ENCODE measurements around the gene FLRT2. TPM values are rescaled to one million over a fixed set of nuclear protein-coding genes. Genes with fewer than 3 reads are reported as not detected.

Gene FLRT2
- total RNA-seq, 1 donor from 2014 or later: 227 TPM

DNA sequence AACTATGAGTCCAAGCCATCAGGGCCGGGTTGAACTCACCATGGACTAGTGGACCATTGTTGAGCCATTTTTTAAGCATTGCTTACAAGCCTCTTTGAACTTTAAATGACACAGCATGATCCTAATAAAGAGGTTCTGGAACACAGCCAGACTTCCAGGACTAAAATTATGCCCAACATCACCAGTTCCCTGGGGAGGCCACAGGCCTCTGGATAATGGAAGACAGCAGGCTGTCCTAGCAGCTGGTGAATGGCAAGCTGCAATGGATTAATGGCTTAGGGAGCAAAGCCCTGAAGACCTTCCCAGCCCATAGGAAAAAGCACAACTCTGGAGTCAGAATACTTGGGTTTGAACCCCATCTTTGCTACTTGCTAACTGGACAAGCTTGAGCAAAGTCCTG, 71.3 kb downstream of the FLRT2 start:
- no peaks in the 10 kb centered on the region for H3K9me3 Mint-ChIP-seq (ENCODE audit: low read depth)
- H3K4me3 Mint-ChIP-seq (ENCODE audit: unreplicated experiment): no peak overlapping the region
- peaks cover 45% of the 10 kb centered on the region for H3K4me1 Mint-ChIP-seq (ENCODE audit: low read depth)
- TF ChIP-seq, protein P1, sequence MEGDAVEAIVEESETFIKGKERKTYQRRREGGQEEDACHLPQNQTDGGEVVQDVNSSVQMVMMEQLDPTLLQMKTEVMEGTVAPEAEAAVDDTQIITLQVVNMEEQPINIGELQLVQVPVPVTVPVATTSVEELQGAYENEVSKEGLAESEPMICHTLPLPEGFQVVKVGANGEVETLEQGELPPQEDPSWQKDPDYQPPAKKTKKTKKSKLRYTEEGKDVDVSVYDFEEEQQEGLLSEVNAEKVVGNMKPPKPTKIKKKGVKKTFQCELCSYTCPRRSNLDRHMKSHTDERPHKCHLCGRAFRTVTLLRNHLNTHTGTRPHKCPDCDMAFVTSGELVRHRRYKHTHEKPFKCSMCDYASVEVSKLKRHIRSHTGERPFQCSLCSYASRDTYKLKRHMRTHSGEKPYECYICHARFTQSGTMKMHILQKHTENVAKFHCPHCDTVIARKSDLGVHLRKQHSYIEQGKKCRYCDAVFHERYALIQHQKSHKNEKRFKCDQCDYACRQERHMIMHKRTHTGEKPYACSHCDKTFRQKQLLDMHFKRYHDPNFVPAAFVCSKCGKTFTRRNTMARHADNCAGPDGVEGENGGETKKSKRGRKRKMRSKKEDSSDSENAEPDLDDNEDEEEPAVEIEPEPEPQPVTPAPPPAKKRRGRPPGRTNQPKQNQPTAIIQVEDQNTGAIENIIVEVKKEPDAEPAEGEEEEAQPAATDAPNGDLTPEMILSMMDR (IDR thresholded peaks at IDR 0.05): no peak
- no peaks in the 10 kb centered on the region for H3K27me3 Mint-ChIP-seq (ENCODE audit: low read depth)
- H3K36me3 Mint-ChIP-seq (ENCODE audit: low read depth): peaks cover 20% of the 10 kb centered on the region
- no peak overlapping the region for H3K27ac Mint-ChIP-seq (ENCODE audit: unreplicated experiment)
- no peak for DNase-seq (ENCODE audit: low spot score)

DNA sequence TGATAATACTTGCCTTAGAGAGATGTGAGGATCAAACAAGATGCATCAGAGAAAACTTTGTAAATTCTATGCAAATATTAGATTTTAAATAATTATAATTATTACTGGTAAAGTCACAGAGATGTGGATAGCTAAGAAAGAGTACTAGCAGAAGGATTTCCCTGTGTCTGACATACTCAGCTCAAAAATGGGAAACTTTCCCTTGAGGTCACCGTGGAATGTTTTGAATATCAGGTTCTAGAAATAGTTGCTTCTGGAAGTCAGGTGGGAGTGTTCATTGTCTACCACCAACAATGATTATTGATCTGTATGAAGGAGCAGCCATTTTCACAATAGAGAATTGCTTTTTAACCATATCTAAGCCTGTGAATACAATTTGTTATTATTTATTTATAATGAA, 71.7 kb downstream of the FLRT2 start:
- Mint-ChIP-seq H3K27ac (ENCODE audit: unreplicated experiment) (no peak overlapping the region), H3K9me3 (ENCODE audit: low read depth) (no peaks in the 10 kb centered on the region), H3K4me1 (ENCODE audit: low read depth) (peaks cover 46% of the 10 kb centered on the region), H3K27me3 (ENCODE audit: low read depth) (no peaks in the 10 kb centered on the region), H3K36me3 (ENCODE audit: low read depth) (peaks cover 16% of the 10 kb centered on the region), H3K4me3 (ENCODE audit: unreplicated experiment) (no peak overlapping the region)
- DNase-seq (ENCODE audit: low spot score): no peak
- TF ChIP-seq, protein P1 (IDR thresholded peaks at IDR 0.05): no peak

DNA sequence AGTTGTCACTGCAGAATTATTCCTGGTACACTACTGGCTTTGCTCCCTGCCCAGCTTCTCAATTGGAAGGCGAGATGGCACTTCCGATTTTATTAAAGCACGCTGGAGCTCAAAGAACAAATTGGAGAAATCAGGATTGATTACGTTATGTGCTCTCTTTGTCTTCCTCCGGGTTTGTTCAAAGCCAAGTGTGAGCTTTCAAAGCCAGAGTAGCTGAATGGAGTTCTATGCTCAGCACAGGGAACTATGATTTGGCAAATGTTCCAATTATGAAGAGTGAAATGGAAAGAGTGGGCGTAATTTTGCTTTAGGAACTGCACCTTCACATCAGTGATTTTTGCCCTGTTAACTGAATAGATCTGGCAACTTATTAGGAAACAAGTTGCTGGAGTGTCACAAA, 72.4 kb downstream of the FLRT2 start:
- no peaks in the 10 kb centered on the region for H3K27me3 Mint-ChIP-seq (ENCODE audit: low read depth)
- no peaks in the 10 kb centered on the region for H3K9me3 Mint-ChIP-seq (ENCODE audit: low read depth)
- no peak overlapping the region for H3K4me3 Mint-ChIP-seq (ENCODE audit: unreplicated experiment)
- TF ChIP-seq, protein P1 (IDR thresholded peaks at IDR 0.05): no peak
- no peak for DNase-seq (ENCODE audit: low spot score)
- H3K4me1 Mint-ChIP-seq (ENCODE audit: low read depth): peaks cover 53% of the 10 kb centered on the region
- peaks cover 15% of the 10 kb centered on the region for H3K36me3 Mint-ChIP-seq (ENCODE audit: low read depth)
- H3K27ac Mint-ChIP-seq (ENCODE audit: unreplicated experiment): no peak overlapping the region

DNA sequence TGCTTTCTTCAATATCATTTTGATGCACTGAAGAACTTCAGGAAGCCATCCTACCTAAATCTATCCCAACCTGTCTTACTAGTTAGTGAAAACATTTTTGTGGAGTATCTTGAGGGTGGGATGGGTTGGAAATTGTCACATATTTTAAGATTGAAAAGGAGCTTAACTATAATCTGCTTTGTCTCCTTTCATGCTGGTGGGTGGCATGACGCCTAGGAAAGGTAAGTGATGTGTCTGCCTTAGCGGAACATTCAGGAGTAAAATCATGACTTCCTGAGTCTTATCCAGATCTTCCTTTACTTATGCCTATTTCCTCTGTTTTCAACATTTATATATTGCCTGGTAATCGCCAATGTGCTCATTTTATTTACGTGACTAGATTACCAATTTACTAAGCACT, 74.1 kb downstream of the FLRT2 start:
- DNase-seq (ENCODE audit: low spot score): no peak
- peak overlapping the region; percentile 23 for H3K27ac Mint-ChIP-seq (ENCODE audit: unreplicated experiment)
- peaks cover 4% of the 10 kb centered on the region for H3K36me3 Mint-ChIP-seq (ENCODE audit: low read depth)
- peaks cover 64% of the 10 kb centered on the region for H3K4me1 Mint-ChIP-seq (ENCODE audit: low read depth)
- H3K27me3 Mint-ChIP-seq (ENCODE audit: low read depth): no peaks in the 10 kb centered on the region
- H3K9me3 Mint-ChIP-seq (ENCODE audit: low read depth): no peaks in the 10 kb centered on the region
- H3K4me3 Mint-ChIP-seq (ENCODE audit: unreplicated experiment): no peak overlapping the region
- TF ChIP-seq, protein P1 (IDR thresholded peaks at IDR 0.05): no peak

DNA sequence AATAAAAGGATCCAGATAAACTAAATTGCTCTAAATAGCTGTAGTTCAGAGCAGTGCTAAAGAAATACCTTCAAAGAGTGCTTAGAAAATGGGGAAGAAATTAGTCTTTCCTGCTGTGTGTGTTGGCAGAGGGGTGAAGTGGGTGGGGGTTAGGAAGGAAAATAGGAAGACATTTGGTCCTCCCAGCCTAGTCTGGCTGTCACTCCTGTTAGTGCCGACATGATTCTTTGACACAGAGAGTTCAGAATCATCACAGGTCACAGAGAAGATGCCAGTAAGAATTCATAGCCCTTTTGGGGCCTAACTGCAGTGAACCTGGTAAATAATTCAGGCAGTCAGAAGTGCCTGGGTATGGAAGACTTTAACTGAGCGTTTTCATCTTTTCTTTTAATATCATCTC, 74.8 kb downstream of the FLRT2 start:
- H3K36me3 Mint-ChIP-seq (ENCODE audit: low read depth): peaks cover 6% of the 10 kb centered on the region
- H3K4me1 Mint-ChIP-seq (ENCODE audit: low read depth): peaks cover 63% of the 10 kb centered on the region
- no peaks in the 10 kb centered on the region for H3K27me3 Mint-ChIP-seq (ENCODE audit: low read depth)
- no peak overlapping the region for H3K4me3 Mint-ChIP-seq (ENCODE audit: unreplicated experiment)
- peak overlapping the region; percentile 8 for H3K27ac Mint-ChIP-seq (ENCODE audit: unreplicated experiment)
- no peak for DNase-seq (ENCODE audit: low spot score)
- TF ChIP-seq, protein P1 (IDR thresholded peaks at IDR 0.05): no peak
- no peaks in the 10 kb centered on the region for H3K9me3 Mint-ChIP-seq (ENCODE audit: low read depth)

Data from chondrocyte (in vitro differentiated cells).